HG02759 (cell line): ENCODE measurements around the gene ANKRD6.
A peak's percentile ranks its signal among the peaks of the same experiment; 100 is the strongest.
"Not testable (repeated sequence)": the region's sequence is repeated elsewhere in the genome, so short reads cannot be mapped to it uniquely, and the experiment has no call there.

ENCODE experiments used
- ATAC-seq: cut with Tn5 transposase; IDR thresholded peaks from one replicate; pipeline ENCODE4 v1.9.1; 2021; ENCODE audit warnings: mild to moderate bottlenecking, moderate library complexity; ENCODE audit not compliant: unreplicated experiment

ANKRD6 gene

GRCh38 chr6:89591745-89592144 lies 158.8 kb downstream of the ANKRD6 start:
- no peak for ATAC-seq

GRCh38 chr6:89596056-89596455 lies 163.1 kb downstream of the ANKRD6 start:
- ATAC-seq: peak; percentile 94

- ATAC-seq: no peak
Measured at GRCh38 chr6:89596484-89596883, 163.5 kb downstream of the ANKRD6 start.

GRCh38 chr6:89597372-89597771 lies 164.4 kb downstream of the ANKRD6 start:
- ATAC-seq: no peak

- ATAC-seq: no peak
Measured at GRCh38 chr6:89597988-89598387, 165.0 kb downstream of the ANKRD6 start.

DNA sequence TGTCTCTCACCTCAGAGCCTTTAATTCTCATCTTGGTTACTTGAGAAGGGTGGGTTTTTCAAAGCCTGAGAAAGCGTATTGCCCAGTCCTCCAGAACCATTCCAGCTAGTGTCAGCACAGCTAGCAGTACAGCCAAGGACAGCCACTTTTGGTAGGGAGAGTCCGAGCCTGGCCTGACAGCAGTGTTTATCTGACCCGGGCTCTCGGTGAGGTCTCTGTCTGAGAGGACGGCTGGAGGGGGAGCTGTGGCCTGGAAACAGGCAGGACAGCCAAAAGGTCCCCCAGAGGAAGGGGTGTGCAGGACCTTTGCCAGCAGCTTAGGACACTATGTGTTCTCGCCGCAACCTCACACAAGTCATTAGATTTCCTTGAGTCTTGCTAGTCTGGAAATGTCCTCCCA lies 166.8 kb downstream of the ANKRD6 start:
- ATAC-seq: no peak

- ATAC-seq: no peak
Measured at GRCh38 chr6:89602166-89602565, 169.2 kb downstream of the ANKRD6 start.

DNA sequence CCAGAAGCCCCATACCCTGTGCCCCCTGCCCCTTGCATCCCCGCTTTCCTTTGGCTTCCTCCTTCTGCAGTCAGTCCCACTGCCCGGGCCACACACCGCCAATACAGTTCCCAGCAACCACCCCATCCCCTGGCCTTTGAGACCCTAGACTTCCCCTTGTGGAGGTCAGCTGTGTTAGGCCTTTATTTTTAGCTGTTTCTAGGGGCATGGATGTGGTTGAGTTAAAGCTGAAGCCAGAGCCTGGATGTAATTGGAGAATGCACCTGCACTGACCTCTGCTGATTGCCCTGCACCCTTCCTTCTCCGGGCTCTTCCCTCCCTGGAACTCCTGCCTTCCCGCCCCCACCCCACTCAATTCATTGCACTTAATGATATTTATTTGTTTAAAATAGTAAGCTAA lies 171.7 kb downstream of the ANKRD6 start:
- ATAC-seq: no peak

- no peak for ATAC-seq
Measured at GRCh38 chr6:89605861-89606260, 172.9 kb downstream of the ANKRD6 start.

GRCh38 chr6:89610149-89610642 lies 177.2 kb downstream of the ANKRD6 start:
- ATAC-seq: peak; percentile 57

DNA sequence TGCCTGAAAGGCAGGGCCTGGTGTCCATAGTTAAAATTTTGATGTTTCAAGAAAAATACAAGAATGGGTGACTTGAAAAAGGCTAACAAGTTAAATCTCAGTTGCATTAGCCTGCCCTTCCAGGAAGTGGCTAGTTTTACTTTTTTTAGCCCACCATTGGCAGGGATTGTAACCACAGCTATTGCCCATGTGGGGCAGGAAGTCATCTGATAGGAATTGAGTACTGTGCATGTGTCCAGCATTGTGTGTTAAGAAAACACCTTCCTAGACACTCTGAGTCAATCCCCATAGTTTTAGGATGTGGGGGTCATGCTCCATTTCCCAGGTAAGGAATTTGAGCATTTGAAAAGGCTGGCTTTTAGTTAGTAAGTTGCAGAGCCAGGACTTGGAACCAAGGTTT lies 178.7 kb downstream of the ANKRD6 start:
- ATAC-seq: no peak

DNA sequence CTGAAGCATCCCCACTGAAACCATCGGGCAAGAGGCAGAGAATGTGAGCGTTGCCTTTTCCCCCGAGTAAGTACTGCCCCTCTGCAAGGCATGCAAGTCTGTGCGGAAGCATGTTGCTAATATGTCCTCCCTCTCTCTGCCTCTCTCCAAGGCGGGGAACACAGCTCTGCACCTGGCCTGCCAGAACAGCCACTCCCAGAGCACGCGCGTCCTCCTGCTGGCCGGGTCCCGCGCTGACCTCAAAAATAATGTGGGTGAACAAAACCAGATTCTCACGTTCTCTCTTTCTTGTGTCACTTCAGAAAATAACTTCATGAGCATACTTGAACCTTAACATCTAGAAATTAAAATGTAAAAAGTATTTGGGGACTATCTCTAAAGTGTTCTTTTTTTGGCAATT lies 179.2 kb downstream of the ANKRD6 start:
- no peak for ATAC-seq

GRCh38 chr6:89613790-89614189 lies 180.8 kb downstream of the ANKRD6 start:
- ATAC-seq: no peak

DNA sequence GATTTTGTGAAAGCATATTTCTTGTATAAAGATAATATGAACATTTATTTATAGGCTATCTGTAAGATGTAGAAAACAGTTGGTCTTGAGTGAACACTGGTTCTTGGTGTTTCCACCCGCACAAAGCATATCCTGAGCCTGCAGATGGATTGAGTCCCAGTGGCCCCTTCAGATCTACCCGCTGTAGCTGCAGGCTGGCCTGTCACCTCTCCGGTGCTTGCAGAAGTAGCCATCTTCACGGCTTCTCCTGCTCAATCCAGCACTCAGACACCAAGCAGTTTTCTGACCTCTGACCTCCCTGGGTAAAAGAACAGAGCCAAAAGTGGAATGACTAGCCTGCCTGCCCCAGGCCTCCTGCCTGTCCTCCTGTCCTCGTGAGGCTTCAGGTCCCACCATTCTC lies 182.9 kb downstream of the ANKRD6 start:
- ATAC-seq: no peak

GRCh38 chr6:89616531-89616930 lies 183.6 kb downstream of the ANKRD6 start:
- no peak for ATAC-seq

DNA sequence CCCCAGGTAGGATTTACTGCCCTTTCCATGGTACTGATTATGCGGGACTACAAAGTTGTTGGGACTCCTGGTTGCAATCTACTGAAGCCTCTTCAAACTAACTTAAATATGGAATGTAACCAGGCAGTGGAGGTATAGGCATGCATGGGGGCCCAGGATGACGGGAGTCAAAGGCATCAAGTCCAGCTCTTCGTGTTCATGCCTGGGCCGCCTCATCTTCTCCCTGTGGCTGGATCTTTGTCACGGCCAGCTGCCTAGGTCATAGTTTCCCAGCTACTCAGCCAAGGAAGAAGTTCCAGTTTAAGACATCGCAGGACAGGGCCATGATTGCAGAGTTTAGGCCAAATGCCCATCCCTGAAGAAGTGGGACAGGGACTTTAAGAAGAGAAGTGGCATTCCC lies 185.1 kb downstream of the ANKRD6 start:
- ATAC-seq: no peak

- no peak for ATAC-seq
Measured at GRCh38 chr6:89619567-89619966, 186.6 kb downstream of the ANKRD6 start.

- no peak for ATAC-seq
Measured at GRCh38 chr6:89623749-89624148, 190.8 kb downstream of the ANKRD6 start.

DNA sequence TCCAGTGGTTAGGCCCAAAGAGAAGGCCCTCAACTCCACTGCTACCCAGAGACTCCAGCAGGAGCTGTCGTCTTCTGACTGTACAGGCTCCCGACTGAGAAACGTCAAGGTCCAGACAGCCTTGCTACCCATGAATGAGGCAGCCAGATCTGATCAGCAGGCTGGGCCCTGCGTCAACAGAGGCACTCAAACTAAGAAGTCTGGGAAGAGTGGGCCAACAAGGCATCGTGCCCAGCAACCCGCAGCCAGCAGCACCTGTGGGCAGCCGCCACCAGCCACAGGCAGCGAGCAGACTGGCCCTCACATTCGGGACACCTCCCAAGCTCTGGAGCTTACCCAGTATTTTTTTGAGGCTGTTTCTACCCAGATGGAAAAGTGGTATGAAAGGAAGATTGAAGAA lies 197.5 kb downstream of the ANKRD6 start:
- no peak for ATAC-seq

DNA sequence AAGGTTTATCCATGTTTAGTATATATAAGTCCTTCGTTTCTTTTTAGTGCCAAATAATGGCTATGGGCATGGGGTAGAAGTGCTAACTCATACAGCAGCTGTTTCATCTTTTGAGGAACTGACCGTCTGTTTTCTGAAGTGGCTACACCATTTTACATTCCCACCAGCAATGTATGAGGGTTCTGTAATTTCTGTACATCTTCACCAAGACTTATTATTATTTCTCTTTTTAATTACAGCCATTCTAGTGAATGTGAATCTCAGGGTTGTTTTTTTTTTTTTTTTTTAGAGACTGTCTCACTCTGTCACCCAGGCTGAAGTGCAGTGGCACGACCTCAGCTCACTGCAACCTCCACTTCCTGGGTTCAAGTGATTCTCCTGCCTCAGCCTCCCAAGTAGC lies 203.5 kb downstream of the ANKRD6 start:
- not testable (repeated sequence) for ATAC-seq

- no peak for ATAC-seq
Measured at GRCh38 chr6:89637960-89638319, 205.0 kb downstream of the ANKRD6 start.

DNA sequence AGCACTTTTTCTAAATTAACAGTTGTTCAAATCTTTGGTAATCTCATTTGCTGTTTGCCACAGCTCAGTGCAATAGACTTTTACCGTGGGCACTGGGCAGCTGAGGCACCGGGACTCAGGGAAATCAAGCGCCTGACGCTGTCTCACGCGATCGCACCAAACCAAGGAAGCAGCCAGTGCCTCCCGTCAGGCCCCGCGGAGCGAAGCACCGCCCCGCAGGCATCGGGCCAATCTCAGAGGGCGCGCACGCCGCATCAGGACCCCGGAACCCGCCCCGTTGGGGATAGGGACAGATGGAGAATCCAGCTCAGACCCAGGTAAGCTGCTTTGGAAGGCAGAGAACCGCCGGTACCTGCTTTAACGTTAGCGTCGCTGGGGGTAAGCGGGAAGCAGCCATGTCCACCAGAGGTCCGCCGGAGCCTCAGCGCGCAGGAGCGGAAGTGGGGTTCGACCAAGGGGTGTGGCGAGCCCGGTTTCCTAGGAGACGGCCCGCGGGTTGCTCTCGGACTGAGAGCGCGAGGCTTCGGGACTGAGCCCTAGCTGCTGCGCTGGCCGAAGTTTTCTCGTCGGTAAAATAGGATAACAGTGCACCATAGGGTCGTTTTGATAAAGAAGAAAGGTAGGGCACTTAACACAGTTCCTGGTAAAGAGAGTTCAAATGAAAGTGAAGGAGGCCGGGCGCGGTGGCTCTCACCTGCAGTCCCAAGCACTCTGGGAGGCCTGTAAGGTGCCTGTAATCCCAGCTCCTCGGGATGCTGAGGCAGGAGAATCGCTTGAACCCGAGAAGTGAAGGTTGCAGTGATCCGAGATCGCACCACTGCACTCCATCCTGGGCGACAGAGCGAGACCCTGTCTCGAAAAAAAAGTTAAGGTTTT lies 205.6 kb downstream of the ANKRD6 start, which contains the start of gene LYRM2:
Gene LYRM2 (minus strand): TSS at position 428 of the 876 bp plus-strand sequence. CDS start 31 bp downstream, at position 397.
- ATAC-seq: peak; percentile 99

DNA sequence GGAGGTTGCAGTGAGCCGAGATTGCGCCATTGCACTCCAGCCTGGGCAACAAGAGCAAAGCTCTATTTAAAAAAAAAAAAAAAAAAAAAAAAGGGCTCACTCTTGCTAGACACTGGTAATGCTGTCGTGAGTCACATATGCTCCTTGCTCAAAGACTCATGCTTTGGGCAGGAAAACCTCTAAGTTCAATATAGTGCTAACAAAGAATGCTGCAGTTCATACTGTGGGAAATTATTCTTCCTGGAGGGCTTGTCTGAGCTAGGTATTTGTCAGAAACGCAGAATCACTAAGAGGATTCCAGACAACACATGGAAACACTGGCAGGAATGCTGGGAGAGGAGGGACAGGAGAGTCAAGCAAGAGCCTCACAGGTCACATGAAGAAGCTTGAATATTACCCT lies 207.9 kb downstream of the ANKRD6 start:
- no peak for ATAC-seq
